Measurements from ENCODE around the gene PBLD. TPM values are rescaled to one million over a fixed set of nuclear protein-coding genes. Genes with fewer than 3 reads are reported as not detected.

PBLD gene
- polyA plus RNA-seq, 3 donors, result 1.5 to 3.4 (median 2.5) TPM

DNA sequence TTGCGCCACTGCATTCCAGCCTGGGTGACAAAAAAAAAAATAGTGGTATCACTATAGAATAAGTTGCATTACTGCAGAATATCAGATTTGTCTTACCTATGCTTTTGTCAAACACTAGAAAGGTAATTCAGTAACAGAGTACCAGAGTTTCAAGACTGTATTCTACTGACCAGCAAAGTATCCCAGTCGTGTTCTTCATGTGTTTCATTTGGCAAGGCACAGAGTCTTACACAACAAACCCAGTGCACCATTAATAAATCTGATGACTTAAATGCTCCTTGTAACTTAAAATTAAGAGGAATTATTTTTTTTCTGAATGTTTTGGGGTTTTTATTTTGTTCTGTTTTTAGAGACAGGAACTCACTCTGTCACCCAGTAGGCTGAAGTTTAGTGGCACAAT, 34.4 kb upstream of the PBLD start:
- peaks cover 9 to 10% of the 10 kb centered on the region in 2 donors for H3K9me3 ChIP-seq (replicated peaks in 1 of 2; ENCODE audit: control insufficient read depth in 1 of 2, insufficient read depth in 1 of 2, low read length in 2 of 2)
- no peaks in the 10 kb centered on the region for H3K4me1 Mint-ChIP-seq
- no peak overlapping the region for H3K4me2 ChIP-seq (replicated peaks; ENCODE audit: extremely low read depth, low read length, poor library complexity, severe bottlenecking)
- no peaks in the 10 kb centered on the region for H3K27me3 ChIP-seq (ENCODE audit: control insufficient read depth in 2 of 2, insufficient read depth in 2 of 2, low read length in 2 of 2)
- no CpG with 5 or more reads among the region's 2 CpGs for WGBS (ENCODE audit: insufficient coverage)
- no peaks in the 10 kb centered on the region for H4K20me1 ChIP-seq (ENCODE audit: insufficient read depth, low read length)
- peaks cover 40 to 62% of the 10 kb centered on the region in 2 donors for H3K36me3 Mint-ChIP-seq
- intact Hi-C loops (cut with micrococcal nuclease), result no loop called here
- no peaks in the 10 kb centered on the region for H3K79me2 ChIP-seq (ENCODE audit: insufficient read depth, low read length)
- no peaks in the 10 kb centered on the region for H3K27me3 Mint-ChIP-seq (ENCODE audit: low read depth in 3 of 3)
- TF ChIP-seq, protein P1, sequence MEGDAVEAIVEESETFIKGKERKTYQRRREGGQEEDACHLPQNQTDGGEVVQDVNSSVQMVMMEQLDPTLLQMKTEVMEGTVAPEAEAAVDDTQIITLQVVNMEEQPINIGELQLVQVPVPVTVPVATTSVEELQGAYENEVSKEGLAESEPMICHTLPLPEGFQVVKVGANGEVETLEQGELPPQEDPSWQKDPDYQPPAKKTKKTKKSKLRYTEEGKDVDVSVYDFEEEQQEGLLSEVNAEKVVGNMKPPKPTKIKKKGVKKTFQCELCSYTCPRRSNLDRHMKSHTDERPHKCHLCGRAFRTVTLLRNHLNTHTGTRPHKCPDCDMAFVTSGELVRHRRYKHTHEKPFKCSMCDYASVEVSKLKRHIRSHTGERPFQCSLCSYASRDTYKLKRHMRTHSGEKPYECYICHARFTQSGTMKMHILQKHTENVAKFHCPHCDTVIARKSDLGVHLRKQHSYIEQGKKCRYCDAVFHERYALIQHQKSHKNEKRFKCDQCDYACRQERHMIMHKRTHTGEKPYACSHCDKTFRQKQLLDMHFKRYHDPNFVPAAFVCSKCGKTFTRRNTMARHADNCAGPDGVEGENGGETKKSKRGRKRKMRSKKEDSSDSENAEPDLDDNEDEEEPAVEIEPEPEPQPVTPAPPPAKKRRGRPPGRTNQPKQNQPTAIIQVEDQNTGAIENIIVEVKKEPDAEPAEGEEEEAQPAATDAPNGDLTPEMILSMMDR (IDR thresholded peaks at IDR 0.05), result no peak
- no peak overlapping the region for H3K9ac ChIP-seq (ENCODE audit: insufficient read depth, low read length, poor library complexity, severe bottlenecking)
- H3K9me3 Mint-ChIP-seq, result peaks cover 5 to 13% (median 11%) of the 10 kb centered on the region in 7 donors
- no peak overlapping the region for H3K27ac ChIP-seq (ENCODE audit: low read depth in 1 of 2, low read length in 2 of 2)
- no peaks in the 10 kb centered on the region for H3K4me1 ChIP-seq (ENCODE audit: control insufficient read depth in 1 of 2, insufficient read depth in 2 of 2, low read length in 2 of 2)
- H2AFZ ChIP-seq (ENCODE audit: insufficient read depth, low read depth, low read length, poor library complexity, severe bottlenecking), result no peak overlapping the region
- no peak overlapping the region for H3K27ac Mint-ChIP-seq
- no peak overlapping the region for H3K4me3 Mint-ChIP-seq
- H3K4me3 ChIP-seq (replicated peaks in 1 of 3; ENCODE audit: low read depth in 2 of 3, low read length in 3 of 3), result no peak overlapping the region
- peaks cover 17 to 45% of the 10 kb centered on the region in 2 donors for H3K36me3 ChIP-seq (replicated peaks in 1 of 2; ENCODE audit: control insufficient read depth in 1 of 2, insufficient read depth in 2 of 2, low read length in 2 of 2)
- DNase-seq, result no peak

DNA sequence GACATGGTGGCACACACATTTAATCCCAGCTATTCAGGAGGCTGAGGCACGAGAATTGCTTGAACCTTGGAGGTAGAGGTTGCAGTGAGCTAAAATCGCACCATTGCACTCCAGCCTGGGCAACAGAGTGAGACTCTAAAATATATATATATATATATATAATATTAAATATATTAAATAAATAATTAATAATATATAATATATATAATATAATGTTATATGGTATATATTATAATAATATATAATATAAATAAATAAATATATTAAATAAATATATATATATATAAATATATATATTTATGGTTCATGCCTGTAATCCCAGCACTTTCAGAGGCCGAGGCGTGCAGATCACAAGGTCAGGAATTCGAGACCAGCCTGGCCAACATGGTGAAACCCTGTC, 33.9 kb upstream of the PBLD start:
- no peaks in the 10 kb centered on the region for H3K4me1 ChIP-seq (ENCODE audit: control insufficient read depth in 1 of 2, insufficient read depth in 2 of 2, low read length in 2 of 2)
- no peak overlapping the region for H3K4me3 Mint-ChIP-seq
- peaks cover 40 to 62% of the 10 kb centered on the region in 2 donors for H3K36me3 Mint-ChIP-seq
- TF ChIP-seq, protein P1 (IDR thresholded peaks at IDR 0.05), result no peak
- H3K9me3 ChIP-seq (replicated peaks in 1 of 2; ENCODE audit: control insufficient read depth in 1 of 2, insufficient read depth in 1 of 2, low read length in 2 of 2), result peaks cover 5% of the 10 kb centered on the region in 2 donors
- H3K9ac ChIP-seq (ENCODE audit: insufficient read depth, low read length, poor library complexity, severe bottlenecking), result no peak overlapping the region
- H3K79me2 ChIP-seq (ENCODE audit: insufficient read depth, low read length), result no peaks in the 10 kb centered on the region
- H2AFZ ChIP-seq (ENCODE audit: insufficient read depth, low read depth, low read length, poor library complexity, severe bottlenecking), result no peak overlapping the region
- H3K27ac Mint-ChIP-seq, result no peak overlapping the region
- peaks cover 12 to 45% of the 10 kb centered on the region in 2 donors for H3K36me3 ChIP-seq (replicated peaks in 1 of 2; ENCODE audit: control insufficient read depth in 1 of 2, insufficient read depth in 2 of 2, low read length in 2 of 2)
- no peak for DNase-seq
- peaks cover 5 to 9% (median 7%) of the 10 kb centered on the region in 7 donors for H3K9me3 Mint-ChIP-seq
- H3K4me2 ChIP-seq (replicated peaks; ENCODE audit: extremely low read depth, low read length, poor library complexity, severe bottlenecking), result no peak overlapping the region
- no peaks in the 10 kb centered on the region for H3K4me1 Mint-ChIP-seq
- H4K20me1 ChIP-seq (ENCODE audit: insufficient read depth, low read length), result no peaks in the 10 kb centered on the region
- intact Hi-C loops (cut with micrococcal nuclease), result no loop called here
- WGBS (ENCODE audit: insufficient coverage), result no CpG with 5 or more reads among the region's 5 CpGs
- no peak overlapping the region for H3K27ac ChIP-seq (ENCODE audit: low read depth in 1 of 2, low read length in 2 of 2)
- no peaks in the 10 kb centered on the region for H3K27me3 Mint-ChIP-seq (ENCODE audit: low read depth in 3 of 3)
- no peaks in the 10 kb centered on the region for H3K27me3 ChIP-seq (ENCODE audit: control insufficient read depth in 2 of 2, insufficient read depth in 2 of 2, low read length in 2 of 2)
- no peak overlapping the region for H3K4me3 ChIP-seq (replicated peaks in 1 of 3; ENCODE audit: low read depth in 2 of 3, low read length in 3 of 3)
